B cell (primary cell): Measurements from ENCODE around the gene ERBB4.

Experiments
- EZH2 ChIP-seq: IDR thresholded peaks from 2 replicates; pipeline ENCODE4 v1.6.1; 2012; ENCODE audit warnings: borderline replicate concordance, low read depth, mild to moderate bottlenecking, moderate library complexity, low read length; ENCODE audit not compliant: insufficient read depth, poor library complexity, severe bottlenecking
- TF ChIP-seq, protein P1 (sequence below): fragments of 200-600 bp; IDR thresholded peaks from one replicate; pipeline ENCODE4 v1.8.0; 2022; ENCODE audit warnings: antibody characterized with exemption, mild to moderate bottlenecking

DNA sequence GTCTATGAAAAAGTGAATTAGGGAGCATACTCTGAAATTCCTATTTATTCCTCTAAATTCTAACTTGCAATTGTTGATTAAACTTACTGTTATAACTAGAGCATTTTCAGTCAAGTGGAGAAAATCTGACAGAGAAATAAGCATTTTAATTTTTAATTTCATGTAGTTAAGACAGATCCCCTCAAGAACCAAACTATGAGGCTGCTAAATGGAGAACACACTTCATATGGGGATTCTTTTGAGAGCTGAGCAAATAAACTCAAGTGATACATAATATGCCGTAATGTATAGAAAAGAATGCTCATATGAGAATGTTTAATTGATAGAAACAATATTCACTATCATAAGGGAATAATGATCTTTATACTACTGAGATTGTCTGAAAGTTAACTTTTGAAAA lies 340.8 kb downstream of the ERBB4 start:
- TF ChIP-seq, protein P1, sequence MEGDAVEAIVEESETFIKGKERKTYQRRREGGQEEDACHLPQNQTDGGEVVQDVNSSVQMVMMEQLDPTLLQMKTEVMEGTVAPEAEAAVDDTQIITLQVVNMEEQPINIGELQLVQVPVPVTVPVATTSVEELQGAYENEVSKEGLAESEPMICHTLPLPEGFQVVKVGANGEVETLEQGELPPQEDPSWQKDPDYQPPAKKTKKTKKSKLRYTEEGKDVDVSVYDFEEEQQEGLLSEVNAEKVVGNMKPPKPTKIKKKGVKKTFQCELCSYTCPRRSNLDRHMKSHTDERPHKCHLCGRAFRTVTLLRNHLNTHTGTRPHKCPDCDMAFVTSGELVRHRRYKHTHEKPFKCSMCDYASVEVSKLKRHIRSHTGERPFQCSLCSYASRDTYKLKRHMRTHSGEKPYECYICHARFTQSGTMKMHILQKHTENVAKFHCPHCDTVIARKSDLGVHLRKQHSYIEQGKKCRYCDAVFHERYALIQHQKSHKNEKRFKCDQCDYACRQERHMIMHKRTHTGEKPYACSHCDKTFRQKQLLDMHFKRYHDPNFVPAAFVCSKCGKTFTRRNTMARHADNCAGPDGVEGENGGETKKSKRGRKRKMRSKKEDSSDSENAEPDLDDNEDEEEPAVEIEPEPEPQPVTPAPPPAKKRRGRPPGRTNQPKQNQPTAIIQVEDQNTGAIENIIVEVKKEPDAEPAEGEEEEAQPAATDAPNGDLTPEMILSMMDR, result no peak
- TF ChIP-seq EZH2, result no peak
